GM21447 (cell line): ENCODE data around the gene TMTC1.

Experiments
- ATAC-seq: cut with Tn5 transposase; IDR thresholded peaks from one replicate; pipeline ENCODE4 v1.9.1; 2021; ENCODE audit not compliant: unreplicated experiment

The TMTC1 gene

GRCh38 chr12:29620030-29620429, 163.7 kb downstream of the TMTC1 start:
- no peak for ATAC-seq

GRCh38 chr12:29617407-29617803, 166.3 kb downstream of the TMTC1 start:
- no peak for ATAC-seq

GRCh38 chr12:29616664-29617406, 166.9 kb downstream of the TMTC1 start:
- no peak for ATAC-seq

- no peak for ATAC-seq
Measured at GRCh38 chr12:29614694-29615325, 168.9 kb downstream of the TMTC1 start.

GRCh38 chr12:29612912-29613311, 170.8 kb downstream of the TMTC1 start:
- ATAC-seq, result no peak

- no peak for ATAC-seq
Measured at GRCh38 chr12:29611906-29612305, 171.8 kb downstream of the TMTC1 start.

- ATAC-seq, result no peak
Measured at GRCh38 chr12:29610473-29611170, 173.1 kb downstream of the TMTC1 start.

GRCh38 chr12:29609431-29610215, 174.1 kb downstream of the TMTC1 start:
- ATAC-seq, result no peak

- no peak for ATAC-seq
Measured at GRCh38 chr12:29608581-29608980, 175.2 kb downstream of the TMTC1 start.

- no peak for ATAC-seq
Measured at GRCh38 chr12:29599381-29599780, 184.4 kb downstream of the TMTC1 start.

GRCh38 chr12:29595071-29595755, 188.5 kb downstream of the TMTC1 start:
- no peak for ATAC-seq

- no peak for ATAC-seq
Measured at GRCh38 chr12:29593001-29593400, 190.7 kb downstream of the TMTC1 start.

GRCh38 chr12:29591140-29592020, 192.4 kb downstream of the TMTC1 start:
- no peak for ATAC-seq

GRCh38 chr12:29589851-29590250, 193.9 kb downstream of the TMTC1 start:
- no peak for ATAC-seq

- ATAC-seq, result no peak
Measured at GRCh38 chr12:29589286-29589820, 194.4 kb downstream of the TMTC1 start.

GRCh38 chr12:29582677-29583272, 201.0 kb downstream of the TMTC1 start:
- no peak for ATAC-seq

GRCh38 chr12:29582146-29582545, 201.6 kb downstream of the TMTC1 start:
- ATAC-seq, result no peak

- no peak for ATAC-seq
Measured at GRCh38 chr12:29581631-29582030, 202.1 kb downstream of the TMTC1 start.

GRCh38 chr12:29580971-29581370, 202.8 kb downstream of the TMTC1 start:
- no peak for ATAC-seq
